Panc1 (cell line): Measurements from ENCODE around the gene ATXN2. TPM values are rescaled to one million over a fixed set of nuclear protein-coding genes. Genes with fewer than 3 reads are reported as not detected.

ENCODE experiments used
- ATAC-seq: fragments of 200-7000 bp; cut with Tn5 transposase; 2 replicates; pipeline ENCODE4 v1.9.1; 2020; ENCODE audit warnings: mild to moderate bottlenecking, moderate library complexity
- BruUV-seq: library from RNA; stranded (reverse); fragments of 400-500 nt; replicated peaks from 2 replicates; lab custom pipeline; 2021; lab: Mats Ljungman, UMichigan
- CTCF ChIA-PET: fragments of 300-600 bp; sonication (Branson Sonifier 250); formaldehyde crosslinking; loops from one replicate; lab custom pipeline; 2022; ENCODE audit warnings: antibody characterized with exemption; lab: Charles Lee
- POLR2A ChIA-PET: fragments of 300-600 bp; sonication (Branson Sonifier 250); formaldehyde crosslinking; loops from one replicate; lab custom pipeline; 2022; ENCODE audit warnings: antibody characterized with exemption; lab: Charles Lee
- DNase-seq: peaks from one replicate; pipeline ENCODE4 v3.0.0-alpha.2; 2010; ENCODE audit warnings: low read depth, low spot score
- H3K27ac ChIP-seq: 2 replicates; pipeline ENCODE4 v1.5.1; 2011; ENCODE audit warnings: mild to moderate bottlenecking, low read length, inconsistent platforms
- H3K27me3 ChIP-seq: fragments of 200-500 bp; sonication (Bioruptor generic); 2 replicates; pipeline ENCODE4 v1.6.0; 2014; ENCODE audit warnings: low read length, inconsistent platforms; ENCODE audit not compliant: control insufficient read depth, insufficient read depth
- H3K36me3 ChIP-seq: fragments of 200-500 bp; sonication (Bioruptor generic); 2 replicates; pipeline ENCODE4 v1.5.1; 2014; ENCODE audit warnings: inconsistent platforms, mild to moderate bottlenecking, low read length, moderate library complexity; ENCODE audit not compliant: control insufficient read depth, insufficient read depth
- H3K4me1 ChIP-seq: 2 replicates; pipeline ENCODE4 v1.5.1; 2011; ENCODE audit warnings: inconsistent platforms, mild to moderate bottlenecking, low read length, moderate library complexity; ENCODE audit not compliant: control insufficient read depth, insufficient read depth
- H3K4me3 ChIP-seq, 2 experiments: 2 replicates each; pipeline ENCODE4 v1.5.1; 2011 to 2012; ENCODE audit warnings: low read depth in 2 of 2, low read length in 2 of 2, mild to moderate bottlenecking in 2 of 2, inconsistent platforms in 1 of 2, moderate library complexity in 1 of 2
- H3K9me3 ChIP-seq: fragments of 200-500 bp; sonication (Bioruptor generic); 2 replicates; pipeline ENCODE4 v1.5.1; 2014; ENCODE audit warnings: low read depth, mild to moderate bottlenecking, inconsistent platforms, low read length, moderate library complexity; ENCODE audit not compliant: control insufficient read depth, insufficient read depth
- POLR2AphosphoS5 ChIP-seq: IDR thresholded peaks from 2 replicates; pipeline ENCODE4 v1.6.1; 2012; ENCODE audit warnings: mild to moderate bottlenecking, low read depth, low read length, moderate library complexity
- SIN3A ChIP-seq: IDR thresholded peaks from 2 replicates; pipeline ENCODE4 v1.6.1; 2012; ENCODE audit warnings: low read depth, mild to moderate bottlenecking, low read length, moderate library complexity, borderline replicate concordance; ENCODE audit not compliant: insufficient read depth
- TCF7L2 ChIP-seq: IDR thresholded peaks from 2 replicates; pipeline ENCODE4 v1.6.1; 2011; ENCODE audit warnings: mild to moderate bottlenecking, low read depth, low read length, inconsistent platforms
- in situ Hi-C: cut with HindIII; loops from 2 replicates; pipeline ENCODE4 v1.10.0; 2016; ENCODE audit warnings: low sequenced_read_pairs, low pct_unique_long_range_greater_than_20kb
- intact Hi-C: fragments of 100-400 bp; cut with micrococcal nuclease; formaldehyde crosslinking; loops from one replicate; pipeline ENCODE4 v1.10.0; 2022; ENCODE audit not compliant: unreplicated experiment
- total RNA-seq: library from RNA; stranded (reverse); gene quantifications from one replicate; pipeline ENCODE4 v1.2.1, GENCODE V29; 2021; ENCODE audit not compliant: unreplicated experiment
- TF ChIP-seq, protein P1 (sequence below): fragments of 450-650 bp; IDR thresholded peaks from 2 replicates; pipeline ENCODE4 v1.5.1; 2017; ENCODE audit warnings: mild to moderate bottlenecking
- TF ChIP-seq, protein P2 (sequence below), 2 experiments: IDR thresholded peaks; 2 replicates each; pipeline ENCODE4 v1.6.1; 2011 to 2012; ENCODE audit warnings: low read depth in 2 of 2, control low read depth in 1 of 2, low read length in 1 of 2, mild to moderate bottlenecking in 1 of 2, moderate library complexity in 1 of 2; ENCODE audit not compliant: insufficient read depth in 1 of 2

ATXN2 gene
- total RNA-seq, 1 experiment from 2014 or later: 77.6 TPM

DNA sequence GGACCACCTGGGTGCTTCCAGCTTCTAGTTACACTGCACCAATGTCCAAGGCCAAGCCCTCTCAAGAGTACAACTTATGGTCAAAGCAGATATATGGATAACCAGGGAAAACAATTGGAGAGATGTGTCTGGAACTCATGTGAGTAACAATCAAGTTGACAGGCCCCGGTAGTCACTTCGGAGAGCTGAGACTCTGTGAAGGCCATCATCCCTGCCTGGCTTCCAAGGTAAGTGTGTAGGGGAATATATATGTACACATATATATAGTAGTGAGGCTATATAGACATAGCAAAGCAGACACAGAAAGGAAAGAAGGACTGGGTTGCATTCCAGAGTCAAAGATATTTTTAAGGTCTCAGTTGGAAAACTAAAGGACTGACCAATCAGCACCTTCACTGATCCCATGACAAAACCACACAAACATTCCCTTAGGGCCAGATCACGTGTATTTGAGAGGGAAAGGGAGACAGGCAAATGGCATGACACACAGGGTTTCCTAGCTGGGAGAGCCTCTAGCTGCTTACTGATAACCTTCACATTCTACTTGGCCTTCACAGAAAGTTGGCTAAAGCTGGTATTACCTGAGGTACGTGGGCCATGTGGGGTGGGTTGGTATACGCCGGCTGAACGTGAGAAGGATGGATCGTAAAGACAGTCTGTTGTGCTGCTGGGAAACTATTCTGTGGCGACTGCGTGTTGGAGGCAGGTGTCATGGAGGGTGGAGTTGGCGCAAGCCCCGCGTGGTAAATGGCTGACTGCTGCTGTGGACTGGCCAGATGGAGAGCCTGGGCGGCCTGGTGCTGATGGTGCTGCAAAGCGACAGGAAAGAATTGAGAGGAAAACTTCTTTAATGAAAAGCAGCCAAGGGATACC lies 143.4 kb downstream of the ATXN2 start:
- no peak overlapping the region for H3K27ac ChIP-seq
- ChIA-PET CTCF (no interaction called here), POLR2A (no interaction called here)
- intact Hi-C loops: no loop called here
- H3K9me3 ChIP-seq: no peaks in the 10 kb centered on the region
- H3K4me1 ChIP-seq: peaks cover 2% of the 10 kb centered on the region; the same call in 1 of the 2 replicates
- no peaks in the 10 kb centered on the region for H3K27me3 ChIP-seq
- H3K4me3 ChIP-seq: no peak overlapping the region
- BruUV-seq: no TSS peak
- ATAC-seq (no peak), DNase-seq (no peak)
- no peak for TF ChIP-seq POLR2AphosphoS5
- TF ChIP-seq, protein P1, sequence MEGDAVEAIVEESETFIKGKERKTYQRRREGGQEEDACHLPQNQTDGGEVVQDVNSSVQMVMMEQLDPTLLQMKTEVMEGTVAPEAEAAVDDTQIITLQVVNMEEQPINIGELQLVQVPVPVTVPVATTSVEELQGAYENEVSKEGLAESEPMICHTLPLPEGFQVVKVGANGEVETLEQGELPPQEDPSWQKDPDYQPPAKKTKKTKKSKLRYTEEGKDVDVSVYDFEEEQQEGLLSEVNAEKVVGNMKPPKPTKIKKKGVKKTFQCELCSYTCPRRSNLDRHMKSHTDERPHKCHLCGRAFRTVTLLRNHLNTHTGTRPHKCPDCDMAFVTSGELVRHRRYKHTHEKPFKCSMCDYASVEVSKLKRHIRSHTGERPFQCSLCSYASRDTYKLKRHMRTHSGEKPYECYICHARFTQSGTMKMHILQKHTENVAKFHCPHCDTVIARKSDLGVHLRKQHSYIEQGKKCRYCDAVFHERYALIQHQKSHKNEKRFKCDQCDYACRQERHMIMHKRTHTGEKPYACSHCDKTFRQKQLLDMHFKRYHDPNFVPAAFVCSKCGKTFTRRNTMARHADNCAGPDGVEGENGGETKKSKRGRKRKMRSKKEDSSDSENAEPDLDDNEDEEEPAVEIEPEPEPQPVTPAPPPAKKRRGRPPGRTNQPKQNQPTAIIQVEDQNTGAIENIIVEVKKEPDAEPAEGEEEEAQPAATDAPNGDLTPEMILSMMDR: no peak
- no peak for TF ChIP-seq SIN3A
- no peak for TF ChIP-seq TCF7L2
- TF ChIP-seq, protein P2, sequence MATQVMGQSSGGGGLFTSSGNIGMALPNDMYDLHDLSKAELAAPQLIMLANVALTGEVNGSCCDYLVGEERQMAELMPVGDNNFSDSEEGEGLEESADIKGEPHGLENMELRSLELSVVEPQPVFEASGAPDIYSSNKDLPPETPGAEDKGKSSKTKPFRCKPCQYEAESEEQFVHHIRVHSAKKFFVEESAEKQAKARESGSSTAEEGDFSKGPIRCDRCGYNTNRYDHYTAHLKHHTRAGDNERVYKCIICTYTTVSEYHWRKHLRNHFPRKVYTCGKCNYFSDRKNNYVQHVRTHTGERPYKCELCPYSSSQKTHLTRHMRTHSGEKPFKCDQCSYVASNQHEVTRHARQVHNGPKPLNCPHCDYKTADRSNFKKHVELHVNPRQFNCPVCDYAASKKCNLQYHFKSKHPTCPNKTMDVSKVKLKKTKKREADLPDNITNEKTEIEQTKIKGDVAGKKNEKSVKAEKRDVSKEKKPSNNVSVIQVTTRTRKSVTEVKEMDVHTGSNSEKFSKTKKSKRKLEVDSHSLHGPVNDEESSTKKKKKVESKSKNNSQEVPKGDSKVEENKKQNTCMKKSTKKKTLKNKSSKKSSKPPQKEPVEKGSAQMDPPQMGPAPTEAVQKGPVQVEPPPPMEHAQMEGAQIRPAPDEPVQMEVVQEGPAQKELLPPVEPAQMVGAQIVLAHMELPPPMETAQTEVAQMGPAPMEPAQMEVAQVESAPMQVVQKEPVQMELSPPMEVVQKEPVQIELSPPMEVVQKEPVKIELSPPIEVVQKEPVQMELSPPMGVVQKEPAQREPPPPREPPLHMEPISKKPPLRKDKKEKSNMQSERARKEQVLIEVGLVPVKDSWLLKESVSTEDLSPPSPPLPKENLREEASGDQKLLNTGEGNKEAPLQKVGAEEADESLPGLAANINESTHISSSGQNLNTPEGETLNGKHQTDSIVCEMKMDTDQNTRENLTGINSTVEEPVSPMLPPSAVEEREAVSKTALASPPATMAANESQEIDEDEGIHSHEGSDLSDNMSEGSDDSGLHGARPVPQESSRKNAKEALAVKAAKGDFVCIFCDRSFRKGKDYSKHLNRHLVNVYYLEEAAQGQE (IDR thresholded peaks at IDR 0.05; ENCODE audit: insufficient read depth in 1 of 2, low read depth in 2 of 2, low read length in 1 of 2): no peak
- peaks cover 12% of the 10 kb centered on the region; the same call in 1 of the 2 replicates for H3K36me3 ChIP-seq
- in situ Hi-C loops: no loop called here

DNA sequence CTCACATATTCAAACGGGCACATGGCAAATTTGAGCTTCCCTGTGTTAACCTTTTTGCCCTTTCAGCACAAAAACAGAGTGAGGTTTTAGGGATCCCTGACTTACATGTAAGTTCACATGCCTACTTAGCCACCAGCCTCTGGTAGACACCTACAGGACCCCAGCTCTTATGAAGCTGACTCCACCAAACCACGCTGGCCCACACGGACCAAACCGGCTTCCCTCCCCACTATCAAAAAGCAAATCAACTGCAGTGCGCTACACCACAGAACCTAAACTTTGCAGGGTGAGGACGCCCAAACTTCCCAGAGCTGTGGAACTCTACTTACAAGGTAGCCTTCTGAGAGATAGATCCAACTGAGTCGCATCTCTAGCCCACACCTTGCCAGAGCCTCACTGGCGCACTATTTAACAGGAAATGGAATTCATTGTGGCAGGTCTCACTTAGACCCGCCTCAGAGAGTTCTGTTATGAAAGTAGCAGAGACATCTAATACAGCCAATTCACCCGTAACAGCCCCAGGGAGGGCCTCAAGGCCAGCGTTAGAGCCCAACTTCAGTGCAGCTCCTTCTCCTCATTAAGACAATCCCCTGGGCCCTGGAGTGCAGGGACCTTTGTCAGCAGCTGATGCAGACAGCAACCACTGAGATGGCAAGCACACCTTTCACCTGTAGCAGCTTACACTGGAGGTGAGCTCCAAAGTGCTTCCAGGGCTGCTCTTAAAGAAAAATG lies 144.2 kb downstream of the ATXN2 start:
- no TSS peak for BruUV-seq
- ATAC-seq: no peak
- Histone ChIP-seq H3K9me3 (no peaks in the 10 kb centered on the region), H3K27me3 (no peaks in the 10 kb centered on the region), H3K36me3 (peaks cover 8% of the 10 kb centered on the region; the same call in 1 of the 2 replicates), H3K4me1 (peaks cover 9% of the 10 kb centered on the region), H3K4me3 (no peak overlapping the region), H3K27ac (no peak overlapping the region)
- ChIA-PET CTCF (no interaction called here), POLR2A (no interaction called here)
- in situ Hi-C loops: no loop called here
- intact Hi-C loops: no loop called here
- no peak for DNase-seq
- TF ChIP-seq SIN3A (no peak), POLR2AphosphoS5 (no peak), TCF7L2 (no peak)
- TF ChIP-seq, protein P2 (IDR thresholded peaks at IDR 0.05; ENCODE audit: insufficient read depth in 1 of 2, low read depth in 2 of 2, low read length in 1 of 2): no peak
- TF ChIP-seq, protein P1: no peak
